HEK293 (cell line): ENCODE results near the gene CLRN1.

Experiments used
- CTCF ChIA-PET: fragments of 350-600 bp; formaldehyde crosslinking; extraction: SDS; loops from one replicate; lab custom pipeline; 2021; ENCODE audit warnings: antibody characterized with exemption; lab: Yijun Ruan, JAX
- POLR2A ChIA-PET: fragments of 300-600 bp; formaldehyde crosslinking; extraction: SDS; loops from one replicate; lab custom pipeline; 2020; ENCODE audit warnings: antibody characterized with exemption, inconsistent platforms; lab: Yijun Ruan, JAX
- H3K27ac ChIP-seq: fragments of 200-500 bp; sonication (Bioruptor generic); 2 replicates; pipeline ENCODE4 v1.5.1; 2014; ENCODE audit warnings: low read depth, low read length, control low read depth, inconsistent platforms; ENCODE audit errors: extremely low read depth
- H3K36me3 ChIP-seq, 2 experiments: fragments of 200-500 bp in 1 of 2; sonication (Bioruptor generic) in 1 of 2; 1 replicate in 1 of 2; 2 replicates in 1 of 2; pipeline ENCODE4 v1.5.1; 2014 to 2017; ENCODE audit warnings: inconsistent platforms in 2 of 2, low read length in 2 of 2; ENCODE audit not compliant: control insufficient read depth in 2 of 2, insufficient read depth in 1 of 2
- H3K4me1 ChIP-seq: fragments of 200-500 bp; sonication (Bioruptor generic); 2 replicates; pipeline ENCODE4 v1.5.1; 2014; ENCODE audit warnings: mild to moderate bottlenecking, low read length, inconsistent platforms; ENCODE audit not compliant: control insufficient read depth, insufficient read depth
- H3K4me3 ChIP-seq: 2 replicates; pipeline ENCODE4 v1.5.1; 2011; ENCODE audit warnings: low read depth, mild to moderate bottlenecking, control low read depth, low read length, moderate library complexity
- H3K9me3 ChIP-seq: fragments of 200-500 bp; sonication (Bioruptor generic); 2 replicates; pipeline ENCODE4 v1.5.1; 2014; ENCODE audit warnings: low read depth, low read length, inconsistent platforms; ENCODE audit not compliant: control insufficient read depth, insufficient read depth
- MYNN ChIP-seq: fragments of 450-650 bp; formaldehyde crosslinking; IDR thresholded peaks from 2 replicates; pipeline ENCODE4 v1.5.1; 2016; ENCODE audit warnings: missing biosample characterization, missing genetic modification characterization, borderline replicate concordance
- PRDM1 ChIP-seq: fragments of 450-650 bp; formaldehyde crosslinking; IDR thresholded peaks from 2 replicates; pipeline ENCODE4; 2016; ENCODE audit warnings: missing biosample characterization, missing genetic modification characterization
- TSHZ1 ChIP-seq: fragments of 450-650 bp; formaldehyde crosslinking; IDR thresholded peaks from 2 replicates; pipeline ENCODE4 v1.5.1; 2016; ENCODE audit warnings: missing biosample characterization, missing genetic modification characterization, borderline replicate concordance
- ZBTB26 ChIP-seq: fragments of 450-650 bp; formaldehyde crosslinking; optimal IDR thresholded peaks from 2 replicates; pipeline ENCODE3; 2016; ENCODE audit warnings: missing biosample characterization, mild to moderate bottlenecking, missing genetic modification characterization
- ZFP3 ChIP-seq: fragments of 450-650 bp; formaldehyde crosslinking; IDR thresholded peaks from 2 replicates; pipeline ENCODE4 v1.5.1; 2016; ENCODE audit warnings: low read depth, missing biosample characterization, missing genetic modification characterization
- ZNF16 ChIP-seq: fragments of 450-650 bp; formaldehyde crosslinking; IDR thresholded peaks from 2 replicates; pipeline ENCODE4 v1.5.1; 2016; ENCODE audit warnings: low read depth, missing biosample characterization, missing genetic modification characterization
- ZNF274 ChIP-seq, 2 experiments: fragments of 200-500 bp in 1 of 2; fragments of 450-650 bp in 1 of 2; sonication (Bioruptor generic) in 1 of 2; formaldehyde crosslinking in 1 of 2; IDR thresholded peaks; 2 replicates each; pipeline versions ENCODE4 v1.5.1 to v1.6.1; 2014 to 2016; ENCODE audit warnings: borderline replicate concordance in 1 of 2, inconsistent platforms in 1 of 2, low read length in 1 of 2, missing biosample characterization in 1 of 2, missing genetic modification characterization in 1 of 2
- ZNF302 ChIP-seq: fragments of 450-650 bp; formaldehyde crosslinking; IDR thresholded peaks from 2 replicates; pipeline ENCODE4 v1.5.1; 2016; ENCODE audit warnings: missing biosample characterization, missing genetic modification characterization, low read depth
- ZNF426 ChIP-seq: fragments of 450-650 bp; formaldehyde crosslinking; IDR thresholded peaks from 2 replicates; pipeline ENCODE4 v1.5.1; 2017; ENCODE audit warnings: missing biosample characterization, missing genetic modification characterization, mild to moderate bottlenecking, inconsistent platforms, moderate library complexity
- ZNF837 ChIP-seq: fragments of 450-650 bp; formaldehyde crosslinking; IDR thresholded peaks from 2 replicates; pipeline ENCODE4 v1.5.1; 2016; ENCODE audit warnings: missing biosample characterization, missing genetic modification characterization
- TF ChIP-seq, protein P1 (sequence below): sonication (generic); formaldehyde crosslinking; IDR thresholded peaks from 2 replicates; pipeline ENCODE4 v1.8.1; 2022; ENCODE audit warnings: mild to moderate bottlenecking, moderate library complexity, missing genetic modification reagents
- TF ChIP-seq, protein P2 (sequence below): fragments of 450-650 bp; formaldehyde crosslinking; IDR thresholded peaks from 2 replicates; pipeline ENCODE4 v1.5.1; 2016; ENCODE audit warnings: missing biosample characterization, missing genetic modification characterization
- TF ChIP-seq, protein P3 (sequence below): fragments of 450-650 bp; formaldehyde crosslinking; IDR thresholded peaks from 2 replicates; pipeline ENCODE4 v1.5.1; 2016; ENCODE audit warnings: missing biosample characterization, missing genetic modification characterization

CLRN1 gene

GRCh38 chr3:150899141-150899540 is 73.4 kb downstream of the CLRN1 start:
- no peak overlapping the region for H3K4me3 ChIP-seq
- H3K4me1 ChIP-seq: no peaks in the 10 kb centered on the region
- POLR2A ChIA-PET: no interaction called here
- TF ChIP-seq, protein P1, sequence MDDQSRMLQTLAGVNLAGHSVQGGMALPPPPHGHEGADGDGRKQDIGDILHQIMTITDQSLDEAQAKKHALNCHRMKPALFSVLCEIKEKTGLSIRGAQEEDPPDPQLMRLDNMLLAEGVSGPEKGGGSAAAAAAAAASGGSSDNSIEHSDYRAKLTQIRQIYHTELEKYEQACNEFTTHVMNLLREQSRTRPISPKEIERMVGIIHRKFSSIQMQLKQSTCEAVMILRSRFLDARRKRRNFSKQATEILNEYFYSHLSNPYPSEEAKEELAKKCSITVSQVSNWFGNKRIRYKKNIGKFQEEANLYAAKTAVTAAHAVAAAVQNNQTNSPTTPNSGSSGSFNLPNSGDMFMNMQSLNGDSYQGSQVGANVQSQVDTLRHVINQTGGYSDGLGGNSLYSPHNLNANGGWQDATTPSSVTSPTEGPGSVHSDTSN (CRISPR knock-in tag): no peak
- CTCF ChIA-PET: interaction anchor here (0.7 kb wide), 1 partner anchor 25 kb away, joined by 7 read pairs; no protein-coding TSS in a partner anchor
- H3K27ac ChIP-seq: no peak overlapping the region
- H3K36me3 ChIP-seq: no peaks in the 10 kb centered on the region
- no peaks in the 10 kb centered on the region for H3K9me3 ChIP-seq

- Histone ChIP-seq H3K4me1 (no peaks in the 10 kb centered on the region), H3K36me3 (no peaks in the 10 kb centered on the region), H3K4me3 (no peak overlapping the region), H3K9me3 (no peaks in the 10 kb centered on the region), H3K27ac (no peak overlapping the region)
- POLR2A ChIA-PET: no interaction called here
- CTCF ChIA-PET: interaction anchor here (0.7 kb wide), 1 partner anchor 26 kb away, joined by 7 read pairs; no protein-coding TSS in a partner anchor
- TF ChIP-seq ZFP3: no peak
- no peak for TF ChIP-seq ZNF837
- no peak for TF ChIP-seq MYNN
- no peak for TF ChIP-seq TSHZ1 (tag by site-specific recombination)
- TF ChIP-seq ZNF16 (tag by site-specific recombination): no peak
- TF ChIP-seq, protein P2, sequence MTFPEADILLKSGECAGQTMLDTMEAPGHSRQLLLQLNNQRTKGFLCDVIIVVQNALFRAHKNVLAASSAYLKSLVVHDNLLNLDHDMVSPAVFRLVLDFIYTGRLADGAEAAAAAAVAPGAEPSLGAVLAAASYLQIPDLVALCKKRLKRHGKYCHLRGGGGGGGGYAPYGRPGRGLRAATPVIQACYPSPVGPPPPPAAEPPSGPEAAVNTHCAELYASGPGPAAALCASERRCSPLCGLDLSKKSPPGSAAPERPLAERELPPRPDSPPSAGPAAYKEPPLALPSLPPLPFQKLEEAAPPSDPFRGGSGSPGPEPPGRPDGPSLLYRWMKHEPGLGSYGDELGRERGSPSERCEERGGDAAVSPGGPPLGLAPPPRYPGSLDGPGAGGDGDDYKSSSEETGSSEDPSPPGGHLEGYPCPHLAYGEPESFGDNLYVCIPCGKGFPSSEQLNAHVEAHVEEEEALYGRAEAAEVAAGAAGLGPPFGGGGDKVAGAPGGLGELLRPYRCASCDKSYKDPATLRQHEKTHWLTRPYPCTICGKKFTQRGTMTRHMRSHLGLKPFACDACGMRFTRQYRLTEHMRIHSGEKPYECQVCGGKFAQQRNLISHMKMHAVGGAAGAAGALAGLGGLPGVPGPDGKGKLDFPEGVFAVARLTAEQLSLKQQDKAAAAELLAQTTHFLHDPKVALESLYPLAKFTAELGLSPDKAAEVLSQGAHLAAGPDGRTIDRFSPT (tag by site-specific recombination): no peak
- no peak for TF ChIP-seq PRDM1
- TF ChIP-seq ZNF302 (tag by site-specific recombination): no peak
- TF ChIP-seq ZNF274 (IDR thresholded peaks at IDR 0.05; ENCODE audit: low read length): no peak
- no peak for TF ChIP-seq ZNF274 (tag by site-specific recombination; IDR thresholded peaks at IDR 0.05; ENCODE audit: borderline replicate concordance)
- TF ChIP-seq ZBTB26 (tag by site-specific recombination): no peak
These were observed 74.3 kb downstream of the CLRN1 start for GRCh38 chr3:150898046-150898754.

- Histone ChIP-seq H3K4me1 (no peaks in the 10 kb centered on the region), H3K36me3 (no peaks in the 10 kb centered on the region), H3K9me3 (no peaks in the 10 kb centered on the region), H3K27ac (no peak overlapping the region), H3K4me3 (no peak overlapping the region)
- CTCF ChIA-PET: no interaction called here
- no peak for TF ChIP-seq ZNF426 (tag by site-specific recombination)
- TF ChIP-seq, protein P2 (tag by site-specific recombination): no peak
- TF ChIP-seq, protein P3, sequence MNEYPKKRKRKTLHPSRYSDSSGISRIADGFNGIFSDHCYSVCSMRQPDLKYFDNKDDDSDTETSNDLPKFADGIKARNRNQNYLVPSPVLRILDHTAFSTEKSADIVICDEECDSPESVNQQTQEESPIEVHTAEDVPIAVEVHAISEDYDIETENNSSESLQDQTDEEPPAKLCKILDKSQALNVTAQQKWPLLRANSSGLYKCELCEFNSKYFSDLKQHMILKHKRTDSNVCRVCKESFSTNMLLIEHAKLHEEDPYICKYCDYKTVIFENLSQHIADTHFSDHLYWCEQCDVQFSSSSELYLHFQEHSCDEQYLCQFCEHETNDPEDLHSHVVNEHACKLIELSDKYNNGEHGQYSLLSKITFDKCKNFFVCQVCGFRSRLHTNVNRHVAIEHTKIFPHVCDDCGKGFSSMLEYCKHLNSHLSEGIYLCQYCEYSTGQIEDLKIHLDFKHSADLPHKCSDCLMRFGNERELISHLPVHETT (tag by site-specific recombination): no peak
- POLR2A ChIA-PET: interaction anchor here (0.6 kb wide), 1 partner anchor 56 kb away, joined by 3 read pairs; no protein-coding TSS in a partner anchor
These were observed 74.9 kb downstream of the CLRN1 start for GRCh38 chr3:150897592-150897991.
